ENCODE data around the gene CCP110.

The CCP110 gene

DNA sequence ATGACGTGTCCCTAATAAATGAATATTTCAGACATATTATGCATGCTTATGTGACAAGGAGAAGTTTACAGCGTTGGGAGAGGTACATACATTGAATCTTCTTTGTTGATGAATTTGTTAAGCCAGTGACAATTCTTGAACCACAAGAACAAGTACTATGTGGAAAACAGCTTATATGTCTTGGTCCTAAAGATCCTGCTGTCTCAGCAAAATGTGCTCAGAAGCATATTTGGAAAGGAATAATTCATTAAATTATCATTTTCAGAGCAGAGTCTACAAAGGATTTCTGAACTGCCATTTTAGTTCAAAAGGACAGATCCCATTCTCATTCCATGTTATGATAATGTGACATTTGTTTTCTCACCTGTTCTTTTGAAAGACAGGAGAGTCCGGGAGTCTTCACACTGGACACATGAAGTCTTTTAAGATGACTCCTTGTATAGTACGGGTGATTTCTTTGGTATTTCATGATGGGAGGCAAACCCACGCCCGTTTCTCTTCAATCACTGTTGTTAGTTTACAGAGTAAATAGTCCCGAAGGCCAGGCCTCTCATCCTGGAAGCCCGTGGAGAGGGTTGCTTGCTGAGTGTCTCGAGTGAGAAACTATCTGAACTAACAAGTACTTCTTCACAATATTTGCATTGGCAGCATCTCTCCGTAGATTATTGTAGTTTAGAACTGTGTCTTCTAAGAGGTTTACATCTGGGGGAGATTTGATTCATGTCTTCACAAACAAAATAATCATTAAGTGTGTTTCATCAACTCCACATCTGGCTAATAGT is 58.5 kb downstream of the CCP110 start:
- Histone ChIP-seq H3F3A (ENCODE audit: insufficient read depth, low read length) (no peaks in the 10 kb centered on the region), H4K20me1 (ENCODE audit: insufficient read depth, low read length) (no peaks in the 10 kb centered on the region), H3K9me3 (ENCODE audit: low read length) (no peaks in the 10 kb centered on the region), H3K9me2 (ENCODE audit: low read depth, low read length) (no peaks in the 10 kb centered on the region), H3K36me3 (ENCODE audit: insufficient read depth, low read length) (peaks cover 69% of the 10 kb centered on the region), H3K4me3 (ENCODE audit: low read depth, low read length, poor library complexity, severe bottlenecking) (no peak overlapping the region), H3K79me2 (ENCODE audit: insufficient read depth, low read length) (no peaks in the 10 kb centered on the region), H3K4me2 (ENCODE audit: low read length) (no peak overlapping the region), H2AFZ (ENCODE audit: low read length) (no peak overlapping the region), H3K4me1 (ENCODE audit: insufficient read depth, low read length, severe bottlenecking) (no peaks in the 10 kb centered on the region), H3K9ac (ENCODE audit: low read length) (no peak overlapping the region), H3K27ac (ENCODE audit: low read depth, low read length, poor library complexity, severe bottlenecking) (no peak overlapping the region), H3K27me3 (ENCODE audit: insufficient read depth, low read length) (no peaks in the 10 kb centered on the region)
- no peak for TF ChIP-seq EZH2 (IDR thresholded peaks at IDR 0.05; ENCODE audit: borderline replicate concordance, low read length)
- TF ChIP-seq, protein P1, sequence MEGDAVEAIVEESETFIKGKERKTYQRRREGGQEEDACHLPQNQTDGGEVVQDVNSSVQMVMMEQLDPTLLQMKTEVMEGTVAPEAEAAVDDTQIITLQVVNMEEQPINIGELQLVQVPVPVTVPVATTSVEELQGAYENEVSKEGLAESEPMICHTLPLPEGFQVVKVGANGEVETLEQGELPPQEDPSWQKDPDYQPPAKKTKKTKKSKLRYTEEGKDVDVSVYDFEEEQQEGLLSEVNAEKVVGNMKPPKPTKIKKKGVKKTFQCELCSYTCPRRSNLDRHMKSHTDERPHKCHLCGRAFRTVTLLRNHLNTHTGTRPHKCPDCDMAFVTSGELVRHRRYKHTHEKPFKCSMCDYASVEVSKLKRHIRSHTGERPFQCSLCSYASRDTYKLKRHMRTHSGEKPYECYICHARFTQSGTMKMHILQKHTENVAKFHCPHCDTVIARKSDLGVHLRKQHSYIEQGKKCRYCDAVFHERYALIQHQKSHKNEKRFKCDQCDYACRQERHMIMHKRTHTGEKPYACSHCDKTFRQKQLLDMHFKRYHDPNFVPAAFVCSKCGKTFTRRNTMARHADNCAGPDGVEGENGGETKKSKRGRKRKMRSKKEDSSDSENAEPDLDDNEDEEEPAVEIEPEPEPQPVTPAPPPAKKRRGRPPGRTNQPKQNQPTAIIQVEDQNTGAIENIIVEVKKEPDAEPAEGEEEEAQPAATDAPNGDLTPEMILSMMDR (IDR thresholded peaks at IDR 0.05; ENCODE audit: low read length) = no peak

DNA sequence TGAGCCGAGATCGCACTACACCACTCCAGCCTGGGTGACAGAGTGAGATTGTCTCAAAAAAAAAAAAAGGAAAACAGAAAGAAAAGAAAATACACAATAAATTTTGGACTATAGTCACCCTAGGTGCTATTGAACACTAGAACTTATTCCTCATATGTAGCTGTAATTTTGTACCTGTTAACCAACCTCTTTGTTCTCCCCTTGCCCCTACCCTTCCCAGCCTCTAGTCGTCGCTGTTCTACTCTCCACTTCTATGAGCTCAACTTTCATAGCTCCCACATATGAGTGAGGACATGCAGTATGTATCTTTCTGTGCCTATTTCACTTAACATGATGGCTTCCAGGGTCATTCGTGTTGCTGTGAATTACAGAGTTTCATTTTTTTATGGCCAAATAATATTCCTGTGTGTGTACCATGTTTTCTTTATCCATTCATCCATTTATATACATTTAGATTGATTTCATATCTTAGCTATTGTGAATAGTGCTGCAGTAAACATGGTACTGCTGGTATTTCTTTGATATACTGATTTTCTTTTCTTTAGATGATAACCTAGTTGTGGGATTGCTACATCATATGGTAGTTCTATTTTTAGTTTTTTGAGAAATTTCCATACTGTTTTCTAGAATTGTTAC is 60.0 kb downstream of the CCP110 start:
- TF ChIP-seq, protein P1 (IDR thresholded peaks at IDR 0.05; ENCODE audit: low read length) = peak; percentile 90
- no peak for TF ChIP-seq EZH2 (IDR thresholded peaks at IDR 0.05; ENCODE audit: borderline replicate concordance, low read length)
- no peaks in the 10 kb centered on the region for H3K4me1 ChIP-seq (ENCODE audit: insufficient read depth, low read length, severe bottlenecking)
- no peaks in the 10 kb centered on the region for H4K20me1 ChIP-seq (ENCODE audit: insufficient read depth, low read length)
- no peaks in the 10 kb centered on the region for H3K9me2 ChIP-seq (ENCODE audit: low read depth, low read length)
- H3K27me3 ChIP-seq (ENCODE audit: insufficient read depth, low read length) = no peaks in the 10 kb centered on the region
- no peak overlapping the region for H3K4me2 ChIP-seq (ENCODE audit: low read length)
- H3K9ac ChIP-seq (ENCODE audit: low read length) = no peak overlapping the region
- no peak overlapping the region for H3K4me3 ChIP-seq (ENCODE audit: low read depth, low read length, poor library complexity, severe bottlenecking)
- H2AFZ ChIP-seq (ENCODE audit: low read length) = no peak overlapping the region
- H3K27ac ChIP-seq (ENCODE audit: low read depth, low read length, poor library complexity, severe bottlenecking) = no peak overlapping the region
- no peaks in the 10 kb centered on the region for H3K9me3 ChIP-seq (ENCODE audit: low read length)
- no peaks in the 10 kb centered on the region for H3F3A ChIP-seq (ENCODE audit: insufficient read depth, low read length)
- no peaks in the 10 kb centered on the region for H3K79me2 ChIP-seq (ENCODE audit: insufficient read depth, low read length)
- peaks cover 58% of the 10 kb centered on the region for H3K36me3 ChIP-seq (ENCODE audit: insufficient read depth, low read length)

DNA sequence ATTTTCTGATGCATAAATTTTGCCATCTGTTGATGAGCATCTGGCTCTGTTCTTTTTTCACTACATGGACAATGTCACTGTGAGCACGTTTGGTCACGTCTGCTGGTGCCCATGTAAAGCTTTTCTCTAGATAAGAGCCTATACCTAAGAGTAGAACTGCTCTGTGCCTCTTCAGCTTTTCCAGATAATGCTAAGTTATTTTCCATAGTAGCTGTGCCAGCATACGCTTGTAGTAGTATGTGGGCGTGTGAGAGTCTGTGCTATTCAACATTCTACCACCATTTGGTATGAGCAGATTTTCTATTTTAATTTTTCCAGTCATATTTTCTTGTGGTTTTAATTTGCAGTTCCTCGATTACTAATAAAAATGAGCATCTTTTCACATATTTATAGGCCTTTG is 64.9 kb downstream of the CCP110 start:
- H3K79me2 ChIP-seq (ENCODE audit: insufficient read depth, low read length) = no peaks in the 10 kb centered on the region
- H3K27me3 ChIP-seq (ENCODE audit: insufficient read depth, low read length) = no peaks in the 10 kb centered on the region
- no peaks in the 10 kb centered on the region for H3K9me3 ChIP-seq (ENCODE audit: low read length)
- H3K27ac ChIP-seq (ENCODE audit: low read depth, low read length, poor library complexity, severe bottlenecking) = no peak overlapping the region
- no peak overlapping the region for H3K4me2 ChIP-seq (ENCODE audit: low read length)
- no peak overlapping the region for H2AFZ ChIP-seq (ENCODE audit: low read length)
- H3K4me3 ChIP-seq (ENCODE audit: low read depth, low read length, poor library complexity, severe bottlenecking) = no peak overlapping the region
- no peaks in the 10 kb centered on the region for H4K20me1 ChIP-seq (ENCODE audit: insufficient read depth, low read length)
- TF ChIP-seq, protein P1 (IDR thresholded peaks at IDR 0.05; ENCODE audit: low read length) = no peak
- no peak for TF ChIP-seq EZH2 (IDR thresholded peaks at IDR 0.05; ENCODE audit: borderline replicate concordance, low read length)
- H3K9ac ChIP-seq (ENCODE audit: low read length) = no peak overlapping the region
- peaks cover 21% of the 10 kb centered on the region for H3K36me3 ChIP-seq (ENCODE audit: insufficient read depth, low read length)
- no peaks in the 10 kb centered on the region for H3F3A ChIP-seq (ENCODE audit: insufficient read depth, low read length)
- no peaks in the 10 kb centered on the region for H3K9me2 ChIP-seq (ENCODE audit: low read depth, low read length)
- no peaks in the 10 kb centered on the region for H3K4me1 ChIP-seq (ENCODE audit: insufficient read depth, low read length, severe bottlenecking)
